HG02642 (cell line): ENCODE measurements around the gene KIAA1671.

Experiments
- ATAC-seq: cut with Tn5 transposase; IDR thresholded peaks from one replicate; pipeline ENCODE4 v1.9.1; 2021; ENCODE audit warnings: mild to moderate bottlenecking; ENCODE audit not compliant: unreplicated experiment, poor library complexity

The KIAA1671 gene

GRCh38 chr22:25134451-25134850 lies 181.9 kb downstream of the KIAA1671 start:
- ATAC-seq: no peak

DNA sequence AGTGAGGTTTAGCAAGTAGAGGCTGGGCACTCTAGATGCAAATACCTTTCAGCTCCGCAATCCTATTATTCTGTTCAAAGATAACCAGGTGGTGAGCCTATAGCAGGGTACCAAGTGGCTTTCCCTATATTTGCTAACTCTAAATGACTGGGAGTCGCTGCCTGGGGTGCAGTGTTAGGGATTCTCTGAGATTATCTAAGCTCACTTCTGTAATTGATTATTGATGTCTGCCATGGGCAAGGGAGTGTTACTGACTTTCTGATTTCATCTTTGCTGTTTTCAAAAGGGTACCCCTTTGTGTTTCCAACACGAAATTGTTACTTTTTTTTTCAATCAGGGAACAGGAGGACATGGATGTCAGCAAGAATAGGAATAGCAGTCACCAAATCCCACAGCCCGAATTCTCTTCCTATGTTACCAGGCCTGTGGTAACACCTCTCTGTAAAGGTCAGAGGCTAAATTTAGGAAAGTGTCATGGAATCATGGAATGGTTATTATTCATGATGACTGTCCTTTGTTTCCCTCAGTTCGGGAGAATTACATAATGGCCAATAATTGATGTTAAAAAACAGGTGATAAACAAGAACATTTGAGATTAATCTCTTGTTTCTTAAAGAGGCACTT lies 184.5 kb downstream of the KIAA1671 start:
- ATAC-seq: no peak

- no peak for ATAC-seq
Observed at GRCh38 chr22:25137577-25138525, 185.3 kb downstream of the KIAA1671 start.

DNA sequence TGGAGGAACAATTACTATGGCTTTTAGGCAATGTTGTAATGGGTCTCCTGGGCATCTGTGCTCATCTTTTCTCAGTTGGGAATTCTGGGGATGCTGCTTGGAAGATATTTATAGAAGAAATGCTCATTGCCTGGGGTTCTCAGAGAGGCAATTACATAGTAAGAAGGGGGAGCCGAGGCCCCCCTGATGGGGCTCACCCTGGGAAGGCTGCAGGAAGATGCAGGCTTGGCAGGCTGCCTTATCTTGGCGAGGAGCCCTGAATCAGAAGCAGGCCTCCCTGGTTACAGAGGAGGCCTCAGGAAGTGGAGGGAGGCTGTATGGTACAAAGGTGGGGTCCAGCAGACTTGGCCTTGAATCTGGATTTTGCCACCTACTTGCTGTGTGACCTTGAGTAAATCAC lies 186.5 kb downstream of the KIAA1671 start:
- no peak for ATAC-seq

GRCh38 chr22:25142102-25142501 lies 189.6 kb downstream of the KIAA1671 start:
- ATAC-seq: no peak

- no peak for ATAC-seq
Observed at GRCh38 chr22:25143156-25144076, 190.9 kb downstream of the KIAA1671 start.

DNA sequence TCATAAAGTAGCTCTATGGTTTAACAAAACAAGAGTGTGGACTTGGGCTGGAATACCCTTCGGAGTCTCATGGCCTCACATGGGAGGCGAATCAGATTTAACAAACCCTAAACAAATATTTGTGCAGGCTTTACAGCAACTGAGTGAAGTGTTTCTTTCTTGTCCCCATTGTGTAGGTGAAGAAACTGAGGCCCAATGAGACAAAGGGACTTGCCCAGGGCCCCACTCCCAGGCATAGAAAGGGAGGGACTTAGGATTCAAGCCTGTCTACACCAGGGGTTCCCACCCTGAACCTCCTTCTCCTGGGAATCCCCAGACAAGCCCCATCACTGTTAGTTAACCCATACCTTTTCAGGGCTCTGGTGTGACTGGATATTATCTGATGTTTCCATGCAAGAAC lies 192.0 kb downstream of the KIAA1671 start:
- no peak for ATAC-seq

DNA sequence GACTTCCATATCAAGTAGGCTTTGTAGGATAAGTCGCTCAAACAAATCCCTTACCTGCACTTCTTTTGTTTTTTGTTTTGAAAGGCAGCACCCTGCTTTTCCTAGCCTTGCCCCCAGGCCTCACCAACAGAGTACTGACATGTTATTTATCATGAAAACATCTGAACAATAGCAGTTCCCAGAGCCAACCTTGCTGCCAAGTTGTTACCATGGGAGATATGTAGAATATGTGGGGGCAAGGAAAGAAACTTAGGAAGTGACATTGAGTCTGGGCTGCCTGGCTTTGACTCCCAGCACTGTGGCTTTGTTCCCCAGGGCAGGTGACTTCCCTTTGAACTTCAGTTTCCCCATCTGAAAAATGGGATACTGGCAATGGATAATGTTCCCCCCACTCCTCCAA lies 193.8 kb downstream of the KIAA1671 start:
- no peak for ATAC-seq

- ATAC-seq: no peak
Observed at GRCh38 chr22:25146906-25147641, 194.6 kb downstream of the KIAA1671 start.

- no peak for ATAC-seq
Observed at GRCh38 chr22:25147642-25147928, 195.1 kb downstream of the KIAA1671 start.

DNA sequence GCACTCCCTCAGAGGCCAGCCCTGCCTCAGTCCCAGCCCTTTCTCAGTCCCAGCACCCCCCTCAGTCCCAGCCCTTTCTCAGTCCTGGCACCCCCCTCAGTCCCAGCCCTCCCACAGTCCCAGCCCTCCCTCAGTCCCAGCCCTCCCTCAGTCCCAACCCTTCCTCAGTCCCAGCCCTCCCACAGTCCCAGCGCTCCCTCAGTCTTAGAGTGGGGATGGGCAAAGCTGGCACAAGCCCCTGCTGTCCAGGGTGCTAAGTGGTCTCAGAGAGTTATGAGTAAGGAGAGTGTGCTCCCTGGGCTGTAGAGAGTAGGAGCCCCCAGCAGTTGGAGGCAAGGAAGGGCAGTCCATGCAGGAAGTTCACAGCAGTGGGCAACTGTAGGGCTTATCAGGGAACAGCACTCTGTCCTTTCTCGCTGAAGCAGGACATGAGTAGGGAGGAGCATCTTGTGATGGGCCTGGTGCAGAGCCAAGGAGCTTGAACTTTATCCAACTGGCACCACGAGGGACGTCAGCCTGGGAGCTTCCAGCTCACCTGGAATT lies 195.7 kb downstream of the KIAA1671 start:
- ATAC-seq: no peak

DNA sequence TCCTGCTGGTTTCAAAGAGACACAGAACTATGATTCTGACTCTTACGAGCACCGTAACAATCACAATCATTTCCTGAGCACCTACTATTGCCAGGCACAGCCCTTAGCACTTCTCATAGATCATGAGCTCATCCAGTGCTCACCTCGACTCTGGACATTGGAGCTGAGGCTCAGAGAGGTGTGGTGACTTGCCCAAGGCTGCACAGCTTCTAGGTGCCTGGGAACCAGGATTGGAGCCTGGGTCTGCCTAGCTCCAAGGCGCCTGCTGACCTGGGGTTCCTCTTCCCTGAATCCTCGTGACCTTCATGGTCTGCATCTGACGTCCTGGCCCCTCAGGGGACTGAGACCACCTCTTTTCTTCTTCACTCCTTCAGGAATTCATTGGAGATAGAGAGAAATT lies 196.5 kb downstream of the KIAA1671 start:
- ATAC-seq: no peak

DNA sequence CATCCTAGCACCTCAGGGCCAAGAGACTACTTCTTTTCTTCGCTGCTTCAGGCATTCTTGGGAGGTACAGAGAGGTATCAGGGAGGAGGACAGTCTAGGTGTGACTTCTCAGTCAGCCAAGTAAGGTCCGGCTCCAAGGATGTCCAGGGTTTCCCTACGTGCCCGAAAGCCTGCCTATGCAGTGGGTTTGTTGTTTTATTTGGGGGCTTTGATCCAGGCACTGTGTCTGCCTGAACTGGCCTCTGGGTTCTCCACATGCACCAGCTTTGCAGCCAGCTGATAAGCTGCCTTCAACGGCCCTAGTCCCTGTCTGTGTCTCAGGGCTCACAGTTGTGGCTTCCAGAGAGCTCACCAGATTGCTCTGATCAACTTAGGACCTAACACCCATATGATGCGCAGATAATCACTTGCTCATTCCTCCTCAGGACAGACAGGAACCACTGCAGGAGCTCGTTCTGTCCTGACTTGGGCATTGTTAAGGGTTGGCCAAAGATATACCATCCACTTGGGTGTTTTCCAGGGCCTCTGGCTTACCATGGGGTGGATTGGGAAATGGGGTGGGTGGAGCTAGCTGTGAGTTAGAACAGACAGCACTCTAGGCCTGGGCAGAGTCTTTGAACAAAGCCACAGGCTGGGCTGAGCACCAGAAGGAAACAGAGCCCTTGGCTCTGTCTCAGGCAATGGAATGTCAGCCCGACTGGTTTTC lies 201.6 kb downstream of the KIAA1671 start:
- ATAC-seq: no peak

- ATAC-seq: no peak
Observed at GRCh38 chr22:25154667-25154999, 202.1 kb downstream of the KIAA1671 start.

DNA sequence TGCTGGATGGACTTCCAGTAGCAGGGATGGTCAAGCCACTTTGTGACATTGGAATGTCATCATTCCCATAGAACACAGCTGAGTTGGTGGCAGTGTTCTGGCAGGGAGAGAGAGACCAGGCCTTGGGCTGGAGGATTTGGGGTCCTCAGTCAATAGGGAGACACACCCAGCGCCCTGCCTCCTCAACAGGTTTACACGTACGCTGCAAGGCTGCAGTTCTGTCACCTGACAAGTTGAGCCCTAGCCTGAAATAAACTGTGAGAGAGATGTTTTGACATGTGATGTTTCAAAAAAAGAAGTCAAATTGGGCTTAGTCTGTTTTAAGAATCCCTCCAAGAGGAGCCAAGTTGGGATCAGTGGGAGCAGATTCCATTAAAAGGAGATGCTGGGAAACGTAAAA lies 204.2 kb downstream of the KIAA1671 start:
- ATAC-seq: no peak

DNA sequence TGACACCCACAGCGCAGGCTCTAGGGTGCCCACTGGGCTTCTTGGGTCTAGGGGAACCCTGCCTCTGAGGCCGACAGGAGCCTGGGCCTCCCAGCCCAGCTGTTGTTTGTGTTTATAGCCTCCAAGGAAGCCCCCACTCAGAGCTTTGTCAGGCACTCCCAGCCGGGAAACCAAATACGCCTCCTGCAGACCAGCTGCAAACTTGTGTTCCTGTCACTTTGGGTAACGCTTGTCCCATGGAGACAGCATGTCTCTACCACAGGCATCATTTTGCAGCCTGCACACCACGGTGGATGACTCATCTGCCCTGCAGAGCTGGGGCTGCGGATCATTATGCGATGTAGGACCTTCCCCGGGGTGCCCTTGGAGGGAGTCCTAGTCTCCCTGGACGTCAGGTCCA lies 206.5 kb downstream of the KIAA1671 start:
- no peak for ATAC-seq

GRCh38 chr22:25160120-25160996 lies 207.8 kb downstream of the KIAA1671 start:
- no peak for ATAC-seq
